Omental fat pad (tissue), 4 donors: ENCODE measurements around the gene FLT4. TPM values are rescaled to one million over a fixed set of nuclear protein-coding genes. Genes with fewer than 3 reads are reported as not detected.
"Not testable (repeated sequence)": the region's sequence is repeated elsewhere in the genome, so short reads cannot be mapped to it uniquely, and the experiment has no call there.

Source experiments
- ATAC-seq: fragments of 150-250 bp; one replicate; pipeline ENCODE4 v1.9.1; 2016; ENCODE audit warnings: mild to moderate bottlenecking, moderate library complexity; ENCODE audit not compliant: low FRiP score
- DNase-seq: peaks from one replicate; pipeline ENCODE4 v3.0.0-alpha.2; 2019; ENCODE audit warnings: low spot score
- CTCF ChIP-seq, 3 donors: fragments of 450-650 bp; IDR thresholded peaks; one replicate each; pipeline ENCODE4 v1.5.1; 2016 to 2017; ENCODE audit warnings: antibody characterized with exemption in 3 of 3, mild to moderate bottlenecking in 3 of 3, moderate library complexity in 2 of 3
- total RNA-seq, 4 donors: library from RNA; depleted of rRNA; stranded (reverse); fragments of >200 nt; gene quantifications; one replicate each; pipeline ENCODE4 v1.1.0, GENCODE V29; 2016

Gene FLT4
- total RNA-seq, 4 donors from 2014 or later: 8.9 to 50.6 (median 15.4) TPM

DNA sequence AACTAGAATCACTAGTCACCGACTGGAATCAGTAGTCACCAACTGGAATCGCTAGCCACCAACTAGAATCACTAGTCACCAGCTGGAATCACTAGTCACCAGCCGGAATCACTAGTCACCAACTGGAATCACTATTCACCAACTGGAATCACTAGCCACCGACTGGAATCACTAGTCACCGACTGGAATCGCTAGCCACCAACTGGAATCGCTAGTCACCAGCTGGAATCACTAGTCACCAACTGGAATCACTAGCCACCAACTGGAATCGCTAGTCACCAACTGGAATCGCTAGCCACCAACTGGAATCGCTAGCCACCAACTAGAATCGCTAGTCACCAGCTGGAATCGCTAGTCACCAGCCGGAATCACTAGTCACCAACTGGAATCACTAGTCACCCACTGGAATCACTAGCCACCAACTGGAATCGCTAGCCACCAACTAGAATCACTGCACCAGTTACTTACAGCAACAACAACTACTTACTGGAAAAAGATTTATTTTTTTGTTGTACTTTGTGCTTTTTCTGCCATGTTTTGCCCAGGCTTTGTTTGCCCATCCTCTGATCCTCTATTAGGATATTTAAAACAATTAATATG lies 25.7 kb upstream of the FLT4 start:
- TF ChIP-seq CTCF (IDR thresholded peaks at IDR 0.05): no peak
- DNase-seq (no peak), ATAC-seq (no peak)

DNA sequence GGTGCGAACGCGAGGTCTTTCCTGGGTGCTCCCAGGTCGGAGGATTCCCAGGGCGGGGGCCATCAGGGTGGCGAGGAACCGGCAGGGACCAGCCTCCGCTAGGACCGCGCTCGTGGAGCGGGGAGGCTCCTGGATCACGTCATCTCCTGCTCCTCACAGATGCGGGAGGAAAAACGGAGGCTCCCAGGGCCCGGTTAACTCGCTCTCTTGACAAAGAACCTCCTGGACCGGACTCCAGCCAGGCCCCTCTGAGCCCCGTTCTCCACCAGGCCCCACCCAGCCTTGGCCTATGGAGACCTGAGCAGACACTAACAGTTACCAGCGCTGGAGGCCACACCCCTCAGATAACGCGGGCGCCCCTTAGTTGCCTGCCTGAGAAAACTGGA lies 24.7 kb upstream of the FLT4 start:
- not testable (repeated sequence) for ATAC-seq, DNase-seq

- ATAC-seq: no peak
- DNase-seq: no peak
- no peak for TF ChIP-seq CTCF (IDR thresholded peaks at IDR 0.05)
These were observed 24.1 kb upstream of the FLT4 start for GRCh38 chr5:180673371-180674089.

DNA sequence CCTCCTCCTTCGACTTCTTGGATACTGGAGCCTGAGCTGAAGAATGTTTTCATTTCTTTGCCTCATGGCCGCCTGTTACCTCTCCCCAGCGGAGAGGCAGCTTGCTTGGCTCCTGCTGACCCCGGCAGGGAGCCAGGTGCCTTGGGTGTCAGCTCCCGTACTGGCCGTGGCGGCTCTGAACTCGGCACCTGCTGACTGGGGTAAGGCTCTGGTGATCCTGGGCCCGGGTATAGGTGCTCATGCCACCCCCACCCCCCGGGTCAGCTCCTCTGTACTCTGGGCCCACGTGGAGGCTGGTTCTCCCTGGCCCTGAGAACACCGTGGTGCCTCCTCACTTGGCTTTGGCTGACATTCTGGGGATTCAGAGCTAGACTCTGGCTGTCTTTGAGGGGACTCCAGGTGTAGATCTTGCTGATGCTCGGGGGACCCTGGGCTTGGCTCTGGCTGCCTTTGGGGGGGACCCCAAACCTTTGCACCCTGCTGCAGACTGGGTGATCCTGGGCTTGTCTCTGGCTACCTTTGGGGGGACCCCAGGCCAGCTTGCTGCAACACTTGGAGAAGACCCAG lies 22.6 kb upstream of the FLT4 start:
- not testable (repeated sequence) for ATAC-seq, DNase-seq

GRCh38 chr5:180670586-180671359 lies 21.4 kb upstream of the FLT4 start:
- ATAC-seq (no peak), DNase-seq (no peak)
- TF ChIP-seq CTCF (IDR thresholded peaks at IDR 0.05): no peak

- ATAC-seq (no peak), DNase-seq (no peak)
- no peak for TF ChIP-seq CTCF (IDR thresholded peaks at IDR 0.05)
These were observed 20.8 kb upstream of the FLT4 start for GRCh38 chr5:180670157-180670556.

- no peak for DNase-seq
- TF ChIP-seq CTCF (IDR thresholded peaks at IDR 0.05): no peak
- ATAC-seq: no peak
These were observed 20.3 kb upstream of the FLT4 start for GRCh38 chr5:180669661-180670060.
